Endometrium (tissue), 2 donors: ENCODE results near the gene CRHBP.

ENCODE experiments used
- FAIRE-seq: peaks from 2 replicates; lab custom pipeline; 2012; peaks lifted over from hg19 to GRCh38; lab: Jason Lieb, UNC
- donor health status: control.
- donor health status: control.

Gene CRHBP

GRCh38 chr5:77015938-77016569, 63.2 kb downstream of the CRHBP start:
- no peak for FAIRE-seq

GRCh38 chr5:77016962-77017361, 64.1 kb downstream of the CRHBP start:
- no peak for FAIRE-seq

- FAIRE-seq: no peak
These were observed 64.8 kb downstream of the CRHBP start for GRCh38 chr5:77017668-77018067.
